HG02885 (cell line): ENCODE data around the gene LSMEM2.
"Not testable (repeated sequence)": the region's sequence is repeated elsewhere in the genome, so short reads cannot be mapped to it uniquely, and the experiment has no call there.

Experiments
- ATAC-seq: cut with Tn5 transposase; IDR thresholded peaks from one replicate; pipeline ENCODE4 v1.9.1; 2021; ENCODE audit warnings: mild to moderate bottlenecking; ENCODE audit not compliant: unreplicated experiment, poor library complexity

The LSMEM2 gene

DNA sequence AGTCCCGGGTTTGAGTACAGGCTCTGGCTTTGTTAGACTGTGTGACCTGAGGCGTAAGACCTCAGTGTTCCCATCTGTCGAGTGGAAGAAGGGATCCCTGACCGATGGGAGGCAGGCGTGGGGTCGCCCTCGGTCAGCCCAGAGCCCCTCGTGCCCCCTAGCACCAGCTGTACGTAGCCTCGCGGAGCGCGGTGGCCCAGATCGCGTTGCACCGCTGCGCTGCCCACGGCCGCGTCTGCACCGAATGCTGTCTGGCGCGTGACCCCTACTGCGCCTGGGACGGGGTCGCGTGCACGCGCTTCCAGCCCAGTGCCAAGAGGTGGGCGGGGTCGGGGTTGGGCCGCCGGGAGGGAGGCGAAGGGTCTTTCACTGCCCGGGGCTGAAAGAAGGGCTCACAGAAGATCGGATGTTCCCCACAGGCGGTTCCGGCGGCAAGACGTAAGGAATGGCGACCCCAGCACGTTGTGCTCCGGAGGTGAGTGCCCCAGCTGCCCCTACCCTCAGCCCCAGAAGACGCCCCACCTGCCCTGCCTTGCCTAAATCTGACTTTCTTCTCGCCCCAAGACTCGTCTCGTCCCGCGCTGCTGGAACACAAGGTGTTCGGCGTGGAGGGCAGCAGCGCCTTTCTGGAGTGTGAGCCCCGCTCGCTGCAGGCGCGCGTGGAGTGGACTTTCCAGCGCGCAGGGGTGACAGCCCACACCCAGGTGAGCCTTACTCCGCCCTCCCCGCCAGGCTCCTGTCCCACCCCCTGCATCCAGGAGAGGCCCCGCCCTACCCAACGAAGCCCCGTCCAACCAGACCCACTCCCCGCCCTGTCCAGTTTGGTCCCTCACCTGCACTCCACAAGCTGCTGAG lies 3.5 kb upstream of the LSMEM2 start:
- ATAC-seq = no peak

DNA sequence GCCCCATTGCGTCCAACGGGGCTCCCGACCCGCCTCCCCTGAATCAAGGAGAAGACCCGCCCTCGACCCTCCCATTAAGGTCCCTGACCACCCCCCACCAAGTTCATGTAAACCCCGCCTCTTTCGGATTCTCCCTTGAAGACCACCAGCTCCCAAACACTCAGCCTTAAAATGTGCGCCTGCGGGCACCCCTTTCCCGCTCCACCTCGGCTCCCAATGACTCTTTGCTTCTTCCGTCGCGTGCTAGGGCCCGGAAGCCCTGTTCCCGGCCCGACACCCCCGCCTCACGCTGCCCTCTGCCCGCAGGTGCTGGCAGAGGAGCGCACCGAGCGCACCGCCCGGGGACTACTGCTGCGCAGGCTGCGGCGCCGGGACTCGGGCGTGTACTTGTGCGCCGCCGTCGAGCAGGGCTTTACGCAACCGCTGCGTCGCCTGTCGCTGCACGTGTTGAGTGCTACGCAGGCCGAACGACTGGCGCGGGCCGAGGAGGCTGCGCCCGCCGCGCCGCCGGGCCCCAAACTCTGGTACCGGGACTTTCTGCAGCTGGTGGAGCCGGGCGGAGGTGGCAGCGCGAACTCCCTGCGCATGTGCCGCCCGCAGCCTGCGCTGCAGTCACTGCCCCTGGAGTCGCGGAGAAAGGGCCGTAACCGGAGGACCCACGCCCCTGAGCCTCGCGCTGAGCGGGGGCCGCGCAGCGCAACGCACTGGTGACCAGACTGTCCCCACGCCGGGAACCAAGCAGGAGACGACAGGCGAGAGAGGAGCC lies 2.7 kb upstream of the LSMEM2 start:
- no peak for ATAC-seq

DNA sequence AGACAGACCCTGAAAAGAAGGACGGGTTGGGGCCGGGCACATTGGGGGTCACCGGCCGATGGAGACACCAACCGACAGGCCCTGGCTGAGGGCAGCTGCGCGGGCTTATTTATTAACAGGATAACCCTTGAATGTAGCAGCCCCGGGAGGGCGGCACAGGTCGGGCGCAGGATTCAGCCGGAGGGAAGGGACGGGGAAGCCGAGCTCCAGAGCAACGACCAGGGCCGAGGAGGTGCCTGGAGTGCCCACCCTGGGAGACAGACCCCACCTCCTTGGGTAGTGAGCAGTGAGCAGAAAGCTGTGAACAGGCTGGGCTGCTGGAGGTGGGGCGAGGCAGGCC lies 2.2 kb upstream of the LSMEM2 start:
- ATAC-seq = no peak

DNA sequence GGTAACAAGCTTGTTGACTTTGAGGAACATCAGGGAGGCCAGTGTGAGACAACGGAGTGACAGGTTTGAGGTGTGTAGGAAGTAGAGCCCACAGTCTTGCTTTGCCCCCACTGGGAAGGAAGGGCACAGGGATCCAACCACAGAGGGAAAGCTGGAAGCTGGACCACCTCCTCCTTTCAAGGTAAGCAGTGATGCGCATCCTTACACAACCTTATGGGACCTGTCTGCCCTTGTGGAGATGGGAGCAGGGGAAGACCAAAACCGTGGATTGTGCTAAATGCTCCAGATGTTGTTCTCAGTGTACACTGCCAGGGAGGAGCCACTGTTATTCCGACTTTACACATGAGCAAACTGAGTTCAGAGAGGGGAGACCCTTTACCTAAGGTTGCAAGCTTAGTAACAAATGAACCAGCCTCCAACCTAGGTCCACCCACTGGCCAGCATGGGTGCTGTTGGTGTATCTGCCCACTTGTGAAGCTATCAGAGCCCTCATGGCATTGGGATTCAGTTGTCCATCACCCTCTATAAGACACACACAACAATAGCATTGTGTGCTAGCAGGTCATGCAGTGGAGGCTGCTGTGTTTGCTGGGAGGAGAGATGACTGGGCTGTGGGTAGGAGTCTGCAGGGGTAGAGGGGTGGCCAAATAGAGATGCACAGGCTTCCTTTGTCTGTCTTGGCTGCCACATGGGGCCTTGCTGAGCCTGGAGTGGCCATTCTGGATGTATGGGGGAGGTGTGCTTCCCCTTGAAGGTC lies 586 bp upstream of the LSMEM2 start:
- no peak for ATAC-seq

DNA sequence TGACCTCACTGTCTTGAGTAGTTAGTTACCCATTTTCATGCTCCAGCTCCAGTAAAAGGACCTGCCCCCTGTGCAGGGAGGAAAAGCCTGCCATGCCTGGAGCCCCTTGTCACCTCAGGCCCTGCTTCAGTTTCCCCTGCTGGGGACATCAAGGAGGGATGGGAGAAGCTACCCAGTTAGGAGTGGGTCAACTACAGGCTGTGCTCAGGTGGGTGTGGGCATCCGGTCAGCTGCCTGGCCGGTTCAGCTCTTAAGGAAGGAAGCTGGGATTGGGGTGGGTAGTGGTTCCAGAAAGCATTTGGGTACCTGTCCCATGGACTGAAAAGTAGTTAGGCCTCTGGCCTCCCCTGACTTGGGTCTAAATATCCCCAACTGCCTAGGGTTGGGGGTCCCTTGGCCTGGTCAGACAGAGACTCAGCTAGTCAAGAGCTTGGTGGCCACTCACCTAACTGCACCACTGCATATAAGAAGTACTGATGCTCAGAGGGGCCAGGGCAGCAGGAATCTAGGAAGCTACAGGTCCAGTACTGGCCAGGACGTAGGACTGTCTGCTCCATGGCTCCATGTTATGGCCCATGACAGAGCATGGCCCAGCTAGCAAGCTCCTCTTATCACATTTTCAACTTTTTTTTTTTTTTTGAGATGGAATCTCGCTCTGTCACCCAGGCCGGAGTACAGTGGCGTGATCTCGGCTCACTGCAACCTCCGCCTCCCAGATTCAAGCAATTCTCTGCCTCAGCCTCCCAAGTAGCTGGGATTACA lies 549 bp downstream of the LSMEM2 start:
- no peak for ATAC-seq

DNA sequence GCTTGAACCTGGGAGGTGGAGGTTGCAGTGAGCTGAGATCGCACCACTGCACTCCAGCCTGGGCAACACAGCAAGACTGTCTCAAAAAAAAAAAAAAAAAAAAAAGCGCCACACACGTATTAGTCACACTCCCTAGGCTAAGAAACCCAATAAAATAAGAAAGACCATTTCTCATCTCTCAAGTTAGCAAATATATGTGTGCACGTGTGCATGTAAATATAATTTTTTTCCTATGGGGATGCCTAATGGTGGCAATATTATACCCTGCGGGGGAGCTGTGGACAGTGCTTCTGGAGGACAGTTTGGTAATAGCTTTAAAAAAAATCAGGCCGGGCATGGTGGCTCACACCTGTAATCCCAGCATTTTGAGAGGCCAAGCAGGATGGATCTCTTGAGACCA lies 5.2 kb downstream of the LSMEM2 start:
- not testable (repeated sequence) for ATAC-seq

DNA sequence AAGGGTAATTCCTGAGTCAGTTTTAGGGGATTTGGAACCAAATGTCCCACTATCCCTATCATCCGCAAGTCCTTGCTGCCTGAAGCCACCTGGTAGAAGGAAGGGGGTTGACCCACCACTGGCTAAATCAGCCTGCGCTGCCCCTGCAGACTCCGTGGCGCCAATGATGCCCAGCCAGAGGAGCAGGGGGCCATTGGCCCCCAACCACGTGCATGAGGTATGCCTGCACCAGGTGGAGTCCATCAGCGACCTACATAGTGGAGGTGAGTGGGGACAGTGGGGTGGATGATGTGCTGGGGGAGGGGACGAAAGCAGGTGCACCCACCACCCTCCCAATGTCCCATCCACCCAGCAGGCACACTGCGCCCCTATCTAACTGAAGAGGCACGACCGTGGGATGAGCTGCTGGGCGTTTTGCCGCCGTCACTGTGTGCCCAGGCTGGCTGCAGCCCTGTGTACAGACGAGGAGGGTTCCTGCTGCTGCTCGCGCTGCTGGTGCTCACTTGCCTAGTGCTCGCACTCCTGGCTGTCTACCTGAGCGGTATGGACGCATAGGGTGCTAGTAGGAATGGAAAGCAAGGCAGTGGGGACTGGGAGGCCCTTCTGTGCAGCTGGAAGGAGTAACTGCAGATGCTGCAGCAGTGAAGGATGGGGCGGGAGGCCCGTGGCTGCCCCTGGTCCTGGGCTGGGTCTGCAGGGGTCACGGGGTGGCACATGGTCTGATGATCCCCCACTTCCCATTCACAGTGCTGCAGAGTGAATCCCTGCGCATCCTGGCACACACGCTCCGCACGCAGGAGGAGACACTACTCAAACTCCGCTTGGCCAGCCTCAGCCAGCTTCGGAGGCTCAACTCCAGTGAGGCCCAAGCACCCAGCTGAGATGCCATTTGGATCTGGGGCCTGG lies 7.7 kb downstream of the LSMEM2 start:
- ATAC-seq = no peak

DNA sequence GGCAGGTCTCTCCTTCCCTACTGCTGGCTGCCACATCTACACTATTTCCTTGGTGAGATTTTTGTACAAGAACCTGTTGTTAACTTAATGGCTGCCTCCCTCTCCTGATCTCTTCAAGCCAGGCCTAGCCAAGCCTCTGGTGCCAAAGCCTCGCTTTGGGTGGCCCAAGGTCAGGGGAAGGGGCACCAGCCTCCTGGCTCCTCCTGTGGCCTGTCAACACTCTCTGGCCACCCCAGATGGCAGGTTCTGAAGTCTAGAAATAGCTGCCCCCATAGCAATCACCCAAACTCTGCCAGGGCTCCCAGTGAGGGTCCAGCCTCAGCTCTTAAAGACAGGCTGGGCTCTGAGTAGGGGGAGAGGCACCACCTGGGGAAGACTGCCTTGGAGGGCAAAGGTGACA lies 8.4 kb downstream of the LSMEM2 start:
- no peak for ATAC-seq

DNA sequence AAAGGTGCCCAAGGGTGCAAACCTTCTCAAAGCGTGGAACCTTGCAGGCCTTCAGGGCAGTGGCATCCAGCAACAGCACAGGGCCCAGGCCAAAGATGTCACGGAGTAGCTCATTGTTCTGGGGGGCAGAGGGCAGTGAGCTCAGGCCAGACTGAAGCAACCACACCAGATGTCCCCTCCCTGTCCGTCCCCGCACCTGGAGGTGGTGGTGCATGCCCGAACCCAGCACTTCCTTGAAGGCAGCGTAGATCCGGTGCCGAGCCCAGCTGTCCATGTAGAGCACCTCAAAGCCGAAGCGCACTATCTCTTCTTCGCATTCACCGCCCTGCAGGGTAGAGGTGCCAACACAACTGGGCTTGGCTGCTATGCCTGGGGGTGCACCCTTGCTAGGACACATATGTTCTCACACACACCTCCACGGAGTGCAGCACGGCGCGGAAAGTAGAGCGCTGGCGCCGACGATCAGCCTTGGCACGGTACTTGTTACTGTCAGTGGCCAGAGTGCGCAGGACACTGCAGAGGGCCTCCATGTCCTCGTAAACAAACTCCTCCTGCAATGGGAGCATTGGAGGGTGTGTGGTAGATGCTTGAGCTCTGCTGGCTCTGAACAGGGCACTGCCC lies 9.6 kb downstream of the LSMEM2 start:
- ATAC-seq = no peak

DNA sequence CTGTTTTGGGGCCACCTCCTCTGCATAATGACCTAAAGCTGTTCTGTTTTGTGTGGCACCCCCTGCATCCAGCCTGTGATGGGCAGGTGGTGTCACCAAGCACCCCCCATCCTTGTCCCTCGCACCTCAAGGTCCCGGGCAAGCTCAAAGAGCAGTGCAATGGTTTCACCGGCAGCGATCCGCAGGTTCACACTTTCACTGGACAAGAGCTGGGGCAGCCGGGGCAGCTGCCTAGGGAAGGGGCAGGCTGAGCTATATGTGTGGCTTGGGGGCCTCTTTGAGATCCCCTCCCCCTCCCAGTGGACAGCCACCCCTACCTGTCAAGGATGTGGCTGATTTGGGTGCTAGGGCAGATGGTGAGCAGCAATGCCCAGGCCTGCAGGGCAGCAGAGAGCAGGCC lies 10.2 kb downstream of the LSMEM2 start:
- no peak for ATAC-seq

DNA sequence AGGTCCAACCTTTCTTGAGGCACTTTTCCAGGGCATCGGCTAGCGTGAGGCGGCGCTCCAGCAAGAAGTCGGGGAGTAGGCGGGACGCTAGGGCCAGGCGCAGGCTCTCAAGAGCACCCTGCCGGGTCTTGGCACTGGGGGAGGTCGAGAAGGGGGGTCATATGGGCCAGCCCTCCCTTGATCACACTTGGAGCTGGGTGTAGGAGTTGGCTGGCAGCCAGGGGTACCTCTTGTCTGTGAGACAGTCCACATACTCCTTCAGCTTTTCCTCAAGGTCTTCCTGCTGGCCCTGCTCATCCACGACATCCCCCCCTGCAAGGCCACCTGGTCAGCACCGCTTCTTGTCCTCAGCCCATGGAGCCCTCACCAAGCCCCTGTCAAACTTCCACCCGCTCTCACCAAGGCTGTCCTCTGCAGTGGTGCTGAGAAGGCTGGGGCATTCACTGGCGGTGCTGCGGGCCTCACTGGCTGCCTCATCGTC lies 11.3 kb downstream of the LSMEM2 start:
- ATAC-seq = no peak

DNA sequence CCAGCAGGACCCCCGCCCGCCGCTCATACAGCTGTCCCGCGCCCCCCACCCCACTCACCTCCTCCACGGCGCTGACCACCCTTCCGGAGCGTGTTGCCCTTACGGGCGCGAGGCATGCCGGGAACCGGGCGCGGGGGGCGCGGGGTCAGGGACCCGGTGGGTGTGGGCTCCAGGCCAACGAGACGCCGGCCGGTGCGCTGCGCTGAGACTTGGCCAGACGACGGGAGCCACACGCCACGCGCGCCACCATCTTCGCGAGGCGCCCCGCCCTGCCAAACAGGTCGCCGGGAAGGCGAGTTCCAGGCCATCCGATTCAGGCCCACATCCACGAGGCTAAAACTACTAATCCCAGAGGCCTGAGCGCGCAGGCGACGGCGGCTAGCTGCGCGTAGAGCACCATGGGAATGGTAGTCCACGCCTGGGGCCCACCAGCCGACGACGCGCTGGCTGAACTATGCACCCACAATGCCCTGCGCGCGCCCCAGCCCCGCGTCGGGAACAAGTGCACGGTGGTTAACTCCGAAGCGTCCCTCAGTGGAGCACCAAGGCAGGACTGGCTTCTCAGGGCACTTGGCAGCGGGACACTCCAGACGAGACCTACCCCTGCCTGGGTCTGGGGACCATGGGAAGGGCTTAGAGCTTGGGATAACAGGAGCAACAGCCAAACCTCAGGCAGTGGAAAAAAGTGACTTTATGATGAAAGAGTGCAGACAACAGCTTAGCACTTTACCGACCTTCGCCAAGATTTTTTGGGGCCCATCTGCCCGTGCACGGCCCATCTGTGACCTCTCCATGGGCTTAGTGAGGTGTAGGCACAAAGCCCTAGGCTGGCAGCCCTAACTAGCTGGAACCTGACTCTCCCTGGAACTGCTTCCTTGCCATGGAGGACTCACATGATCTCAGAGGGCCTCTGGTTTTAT lies 13.5 kb downstream of the LSMEM2 start, which contains the start of gene IFRD2:
Gene IFRD2 (minus strand): TSS at position 271 of the 920 bp plus-strand sequence. CDS start 155 bp downstream, at position 116.
- peak; percentile 98 for ATAC-seq

DNA sequence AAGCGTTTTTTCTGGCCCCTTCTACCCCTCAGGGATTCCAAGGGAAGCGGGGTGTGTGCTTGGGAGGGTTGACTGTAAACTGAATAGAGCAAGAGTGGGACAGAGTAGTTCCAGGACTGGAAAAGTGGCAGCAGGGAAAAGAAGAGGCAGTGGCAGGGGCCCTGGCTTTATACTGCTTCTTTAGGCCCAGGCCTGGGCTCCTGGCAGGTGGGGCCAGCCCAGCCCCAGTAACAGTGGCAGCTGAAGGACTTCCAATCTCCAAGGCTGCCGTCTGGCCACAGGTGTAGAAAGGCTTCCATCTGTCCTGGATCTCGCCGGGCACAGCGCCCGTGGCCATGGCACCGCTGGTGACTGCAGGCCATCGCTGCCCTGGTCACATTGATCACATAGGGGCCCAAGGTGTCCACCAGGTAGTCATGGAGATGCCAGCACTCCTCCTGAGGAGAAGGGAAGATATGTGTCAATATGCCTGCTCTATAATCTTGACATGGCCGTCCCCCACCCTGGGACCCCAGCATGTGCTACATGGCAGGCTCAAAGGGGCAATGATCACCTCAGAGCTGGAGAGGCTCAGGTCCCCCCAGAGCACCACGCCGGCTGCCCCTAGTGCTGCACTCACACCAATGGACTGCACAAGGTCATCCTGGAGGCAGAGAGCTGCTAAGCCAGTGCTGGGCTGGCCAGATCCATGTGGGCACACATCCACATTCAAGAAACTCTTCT lies 14.4 kb downstream of the LSMEM2 start:
- no peak for ATAC-seq

DNA sequence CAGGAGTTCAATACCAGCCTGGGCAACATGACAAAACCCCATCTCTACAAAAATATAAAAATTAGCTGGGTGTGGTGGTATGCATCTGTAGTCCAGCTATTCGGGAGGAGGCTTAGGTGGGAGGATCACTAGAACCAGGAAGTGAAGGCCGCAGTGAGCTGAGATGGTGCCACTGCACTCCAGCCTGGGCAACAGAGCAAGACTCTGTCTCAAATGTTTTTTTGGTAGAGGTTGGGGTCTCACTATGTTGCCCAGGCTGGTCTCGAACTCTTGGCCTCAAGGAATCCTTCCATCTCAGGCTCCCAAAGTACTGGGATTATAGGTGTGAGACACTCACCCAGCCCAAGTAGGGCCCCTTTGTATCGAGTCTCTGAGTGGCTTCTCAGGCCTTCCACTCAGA lies 15.2 kb downstream of the LSMEM2 start:
- ATAC-seq = no peak

DNA sequence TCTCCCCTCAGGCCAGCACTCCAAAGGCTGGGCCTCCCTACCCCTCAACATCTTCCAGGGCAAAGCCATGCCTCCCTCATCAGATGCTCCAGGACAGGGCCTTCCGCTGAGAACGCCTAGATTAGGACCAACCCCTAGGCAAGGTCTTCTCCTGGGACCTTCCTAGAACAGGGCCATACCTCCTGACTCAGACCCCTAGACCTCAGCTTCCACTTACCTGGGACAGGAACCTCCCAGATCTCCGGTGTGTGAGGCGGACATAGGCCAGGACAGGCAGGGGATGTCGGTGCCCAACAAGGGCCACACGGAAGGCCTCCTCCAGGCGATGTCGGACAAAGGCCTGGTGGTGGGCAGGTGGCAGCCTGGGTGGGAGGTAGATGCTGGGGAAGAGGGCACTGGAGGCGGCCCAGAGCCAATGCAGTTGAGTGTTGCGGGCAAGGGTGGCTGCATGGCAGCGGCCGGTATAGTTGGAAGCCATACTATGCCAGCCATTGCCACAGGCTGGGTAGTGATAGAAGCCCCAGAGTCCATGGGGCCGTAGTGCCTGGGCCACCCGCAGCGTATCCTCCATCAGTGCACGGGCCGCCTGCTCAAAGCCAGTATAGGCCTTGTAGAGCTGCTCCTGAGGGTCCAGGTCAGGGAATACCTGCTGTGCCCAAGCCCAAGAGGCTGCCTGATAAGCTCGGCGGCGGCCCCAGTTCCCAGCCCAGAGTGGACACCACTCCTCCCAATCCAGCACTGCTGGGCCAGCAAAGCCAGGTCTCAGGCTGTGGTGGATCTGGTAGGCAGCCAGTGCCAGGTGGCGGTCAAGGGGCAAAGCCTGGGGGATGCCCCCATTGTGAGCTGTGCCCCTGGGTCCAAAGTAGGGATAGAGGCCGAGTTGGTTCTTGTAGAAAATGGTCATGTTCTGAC lies 15.9 kb downstream of the LSMEM2 start:
- ATAC-seq = no peak
